Loucy (cell line): ENCODE measurements around the gene FANCC.

Experiments used
- H2AFZ ChIP-seq: fragments of 200-600 bp; sonication (generic); 2 replicates; pipeline ENCODE4 v1.6.0; 2016; ENCODE audit warnings: antibody characterized with exemption, mild to moderate bottlenecking, low read length, moderate library complexity
- H3F3A ChIP-seq: fragments of 200-600 bp; 2 replicates; pipeline ENCODE4 v1.6.0; 2016; ENCODE audit warnings: antibody characterized with exemption, low read depth, mild to moderate bottlenecking
- H3K27me3 ChIP-seq: fragments of 200-600 bp; sonication (generic); 2 replicates; pipeline ENCODE4 v1.6.1; 2014; ENCODE audit warnings: low read length, mild to moderate bottlenecking; ENCODE audit not compliant: insufficient read depth, poor library complexity, severe bottlenecking
- H3K36me3 ChIP-seq: fragments of 200-600 bp; sonication (generic); 2 replicates; pipeline ENCODE4 v1.6.1; 2016; ENCODE audit warnings: low read length; ENCODE audit not compliant: insufficient read depth
- H3K4me1 ChIP-seq: fragments of 200-600 bp; sonication (generic); 2 replicates; pipeline ENCODE4 v1.5.1; 2014; ENCODE audit warnings: low read length, mild to moderate bottlenecking; ENCODE audit not compliant: insufficient read depth, poor library complexity, severe bottlenecking
- H3K4me2 ChIP-seq: fragments of 200-600 bp; sonication (generic); 2 replicates; pipeline ENCODE4 v1.6.0; 2014; ENCODE audit warnings: antibody characterized with exemption, low read length, low read depth, mild to moderate bottlenecking; ENCODE audit not compliant: poor library complexity, severe bottlenecking
- H3K4me3 ChIP-seq: fragments of 200-600 bp; sonication (generic); 2 replicates; pipeline ENCODE4 v1.5.1; 2014; ENCODE audit warnings: low read length, mild to moderate bottlenecking, mixed read lengths; ENCODE audit not compliant: poor library complexity, severe bottlenecking
- H3K79me2 ChIP-seq: fragments of 200-600 bp; sonication (generic); 2 replicates; pipeline ENCODE4 v1.6.1; 2014; ENCODE audit warnings: low read length; ENCODE audit not compliant: insufficient read depth
- H3K9ac ChIP-seq: fragments of 200-600 bp; sonication (generic); 2 replicates; pipeline ENCODE4 v1.6.0; 2014; ENCODE audit warnings: mild to moderate bottlenecking, low read depth, low read length, moderate library complexity; ENCODE audit not compliant: poor library complexity, severe bottlenecking
- H3K9me2 ChIP-seq: fragments of 200-600 bp; sonication (generic); replicated peaks from 2 replicates; pipeline ENCODE4 v1.6.1; 2016; ENCODE audit warnings: low read depth, low read length, mixed read lengths
- H3K9me3 ChIP-seq: fragments of 200-600 bp; sonication (generic); 2 replicates; pipeline ENCODE4 v1.6.1; 2014; ENCODE audit warnings: mild to moderate bottlenecking, antibody characterized with exemption, low read length, low read depth; ENCODE audit not compliant: insufficient read depth
- H4K20me1 ChIP-seq: fragments of 200-600 bp; sonication (generic); 2 replicates; pipeline ENCODE4 v1.6.0; 2014; ENCODE audit warnings: antibody characterized with exemption, low read length, mild to moderate bottlenecking; ENCODE audit not compliant: insufficient read depth, poor library complexity, severe bottlenecking
- EZH2phosphoT487 ChIP-seq: fragments of 200-600 bp; IDR thresholded peaks from 2 replicates; pipeline ENCODE4 v1.6.1; 2018; ENCODE audit warnings: antibody characterized with exemption, mild to moderate bottlenecking, moderate library complexity, borderline replicate concordance
- TF ChIP-seq, protein P1 (sequence below): fragments of 200-600 bp; sonication (generic); conservative IDR thresholded peaks from 2 replicates; pipeline ENCODE4 v1.5.1; 2014; ENCODE audit warnings: mild to moderate bottlenecking, antibody characterized with exemption, low read length

FANCC gene

DNA sequence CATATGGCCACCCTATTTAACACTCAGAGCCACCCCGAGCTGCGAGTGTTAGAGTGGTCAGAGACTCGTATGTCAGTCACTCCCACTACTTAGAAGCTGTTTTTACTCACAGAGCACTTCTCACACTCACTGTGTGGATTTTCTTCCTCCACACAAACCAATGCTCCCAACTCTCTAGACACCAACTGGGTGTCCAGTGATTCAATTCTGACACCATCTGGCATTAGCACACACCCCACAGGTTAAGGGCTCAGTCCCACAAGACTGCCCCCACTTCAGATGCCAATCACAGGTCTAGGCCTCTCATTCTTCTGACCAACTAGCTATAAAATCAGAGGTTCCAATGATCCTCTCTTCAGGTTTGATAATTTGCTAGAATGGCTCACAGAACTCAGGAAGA is 174.8 kb downstream of the FANCC start:
- H3K9ac ChIP-seq, result no peak overlapping the region
- no peak overlapping the region for H3K4me3 ChIP-seq
- no peaks in the 10 kb centered on the region for H3K79me2 ChIP-seq
- H3K27me3 ChIP-seq, result no peaks in the 10 kb centered on the region
- H3K4me1 ChIP-seq, result no peaks in the 10 kb centered on the region
- no peaks in the 10 kb centered on the region for H3F3A ChIP-seq
- no peak overlapping the region for H3K4me2 ChIP-seq
- no peaks in the 10 kb centered on the region for H3K9me3 ChIP-seq
- no peak overlapping the region for H2AFZ ChIP-seq
- no peaks in the 10 kb centered on the region for H3K9me2 ChIP-seq
- no peaks in the 10 kb centered on the region for H4K20me1 ChIP-seq
- no peak for TF ChIP-seq EZH2phosphoT487
- TF ChIP-seq, protein P1, sequence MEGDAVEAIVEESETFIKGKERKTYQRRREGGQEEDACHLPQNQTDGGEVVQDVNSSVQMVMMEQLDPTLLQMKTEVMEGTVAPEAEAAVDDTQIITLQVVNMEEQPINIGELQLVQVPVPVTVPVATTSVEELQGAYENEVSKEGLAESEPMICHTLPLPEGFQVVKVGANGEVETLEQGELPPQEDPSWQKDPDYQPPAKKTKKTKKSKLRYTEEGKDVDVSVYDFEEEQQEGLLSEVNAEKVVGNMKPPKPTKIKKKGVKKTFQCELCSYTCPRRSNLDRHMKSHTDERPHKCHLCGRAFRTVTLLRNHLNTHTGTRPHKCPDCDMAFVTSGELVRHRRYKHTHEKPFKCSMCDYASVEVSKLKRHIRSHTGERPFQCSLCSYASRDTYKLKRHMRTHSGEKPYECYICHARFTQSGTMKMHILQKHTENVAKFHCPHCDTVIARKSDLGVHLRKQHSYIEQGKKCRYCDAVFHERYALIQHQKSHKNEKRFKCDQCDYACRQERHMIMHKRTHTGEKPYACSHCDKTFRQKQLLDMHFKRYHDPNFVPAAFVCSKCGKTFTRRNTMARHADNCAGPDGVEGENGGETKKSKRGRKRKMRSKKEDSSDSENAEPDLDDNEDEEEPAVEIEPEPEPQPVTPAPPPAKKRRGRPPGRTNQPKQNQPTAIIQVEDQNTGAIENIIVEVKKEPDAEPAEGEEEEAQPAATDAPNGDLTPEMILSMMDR, result no peak
- no peaks in the 10 kb centered on the region; the same call in 1 of the 2 replicates for H3K36me3 ChIP-seq

DNA sequence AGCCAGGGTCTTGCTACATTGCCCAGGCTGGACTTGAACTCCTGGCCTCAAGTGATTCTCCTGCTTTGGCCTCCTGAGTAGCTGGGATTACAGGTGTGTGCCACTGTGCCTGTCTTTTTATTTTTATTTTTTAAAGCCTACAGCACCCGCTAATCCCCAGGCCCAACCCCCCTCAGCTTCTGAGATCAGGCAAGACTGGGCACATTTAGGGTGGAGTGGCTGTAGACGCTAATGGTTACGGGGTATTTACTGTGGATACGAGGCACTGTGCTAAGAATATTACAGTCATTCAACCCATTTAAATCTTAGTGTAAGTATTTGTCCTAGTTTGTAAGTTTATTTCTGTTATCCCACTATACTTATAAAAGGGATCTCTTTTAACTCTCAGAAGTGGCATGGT is 175.2 kb downstream of the FANCC start:
- no peaks in the 10 kb centered on the region for H3K27me3 ChIP-seq
- H3K9me3 ChIP-seq, result no peaks in the 10 kb centered on the region
- no peaks in the 10 kb centered on the region; the same call in 1 of the 2 replicates for H3K36me3 ChIP-seq
- no peaks in the 10 kb centered on the region for H3K9me2 ChIP-seq
- no peak overlapping the region for H3K9ac ChIP-seq
- TF ChIP-seq, protein P1, result no peak
- no peak for TF ChIP-seq EZH2phosphoT487
- H3K79me2 ChIP-seq, result no peaks in the 10 kb centered on the region
- no peaks in the 10 kb centered on the region for H4K20me1 ChIP-seq
- H3K4me3 ChIP-seq, result no peak overlapping the region
- H3K4me1 ChIP-seq, result no peaks in the 10 kb centered on the region
- H3F3A ChIP-seq, result no peaks in the 10 kb centered on the region
- no peak overlapping the region for H2AFZ ChIP-seq
- no peak overlapping the region for H3K4me2 ChIP-seq

DNA sequence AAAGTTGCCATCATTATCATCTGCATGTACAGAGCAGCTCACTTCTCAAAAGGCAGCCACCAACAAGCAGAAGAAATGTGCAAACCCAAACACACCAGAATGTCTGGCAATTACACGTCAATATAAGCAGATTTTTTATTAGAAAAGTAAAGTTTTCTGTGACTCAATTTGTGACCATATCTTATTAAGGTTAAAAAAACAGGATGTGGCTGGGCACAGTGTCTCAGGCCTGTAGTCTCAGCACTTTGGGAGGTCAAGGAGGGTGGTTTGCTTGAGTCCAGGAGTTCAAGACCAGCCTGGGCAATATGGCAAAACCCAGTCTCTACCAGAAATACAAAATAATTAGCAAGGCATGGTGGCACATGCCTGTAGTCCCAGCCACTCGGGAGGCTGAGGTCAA is 176.7 kb downstream of the FANCC start:
- TF ChIP-seq, protein P1, result no peak
- TF ChIP-seq EZH2phosphoT487, result no peak
- Histone ChIP-seq H3K9me2 (no peaks in the 10 kb centered on the region), H2AFZ (no peak overlapping the region), H3K79me2 (no peaks in the 10 kb centered on the region), H3K4me2 (no peak overlapping the region), H3K27me3 (no peaks in the 10 kb centered on the region), H3K4me3 (no peak overlapping the region), H3K4me1 (no peaks in the 10 kb centered on the region), H3K36me3 (no peaks in the 10 kb centered on the region; the same call in 1 of the 2 replicates), H4K20me1 (no peaks in the 10 kb centered on the region), H3K9me3 (no peaks in the 10 kb centered on the region), H3K9ac (no peak overlapping the region), H3F3A (no peaks in the 10 kb centered on the region)
